OCI-LY1 (cell line): ENCODE data around the gene APPL1.

ENCODE experiments used
- CTCF ChIP-seq: fragments of 200-600 bp; sonication (generic), shearing (Covaris generic); IDR thresholded peaks from 2 replicates; pipeline ENCODE4 v1.5.1; 2017; ENCODE audit warnings: mild to moderate bottlenecking, antibody characterized with exemption, low read length, moderate library complexity, mixed read lengths
- EZH2 ChIP-seq: fragments of 200-600 bp; sonication (generic), shearing (Covaris generic); IDR thresholded peaks from 2 replicates; pipeline ENCODE4 v1.8.0; 2017; ENCODE audit warnings: borderline replicate concordance, mixed run types, mild to moderate bottlenecking, antibody characterized with exemption, low read length, moderate library complexity, mixed read lengths

GRCh38 chr3:57199895-57200297, 27.6 kb upstream of the APPL1 start, which contains the start of gene HESX1:
- no peak for TF ChIP-seq CTCF
- TF ChIP-seq EZH2: no peak
